Activated CD4-positive, alpha-beta memory T cell treated with anti-CD3 and anti-CD28 coated beads, Interleukin-2, amount 10 ng/mL, durations not matched to agents 7 days and 5 days (primary cell): ENCODE data around the gene CERS4. TPM values are rescaled to one million over a fixed set of nuclear protein-coding genes. Genes with fewer than 3 reads are reported as not detected.
A peak's percentile ranks its signal among the peaks of the same experiment; 100 is the strongest.
"Not testable (repeated sequence)": the region's sequence is repeated elsewhere in the genome, so short reads cannot be mapped to it uniquely, and the experiment has no call there.

Experiments used
- CTCF ChIA-PET: fragments of 350-600 bp; sonication (Branson Sonifier 250); formaldehyde crosslinking; loops from one replicate; lab custom pipeline; 2021; ENCODE audit warnings: antibody characterized with exemption, inconsistent platforms; lab: Charles Lee
- POLR2A ChIA-PET: fragments of 350-600 bp; sonication (Branson Sonifier 250); formaldehyde crosslinking; loops from one replicate; lab custom pipeline; 2021; ENCODE audit warnings: antibody characterized with exemption; lab: Charles Lee
- DNase-seq: peaks from one replicate; pipeline ENCODE4 v3.0.0-alpha.2; 2020
- H3K27ac Mint-ChIP-seq: one replicate; pipeline ENCODE4 v1.8.0; 2021; ENCODE audit warnings: mild to moderate bottlenecking, mixed read lengths
- H3K27me3 Mint-ChIP-seq: one replicate; pipeline ENCODE4 v1.8.0; 2021; ENCODE audit warnings: mixed read lengths
- H3K36me3 Mint-ChIP-seq: one replicate; pipeline ENCODE4 v1.8.0; 2021; ENCODE audit warnings: low read depth, mixed read lengths
- H3K4me1 Mint-ChIP-seq: one replicate; pipeline ENCODE4 v1.8.0; 2021; ENCODE audit warnings: mixed read lengths
- H3K4me3 Mint-ChIP-seq: one replicate; pipeline ENCODE4 v1.8.0; 2021; ENCODE audit warnings: mild to moderate bottlenecking, mixed read lengths
- H3K9me3 Mint-ChIP-seq: one replicate; pipeline ENCODE4 v1.8.0; 2021; ENCODE audit warnings: mixed read lengths
- total RNA-seq, 2 experiments: library from RNA; stranded (reverse); gene quantifications; one replicate each; pipeline ENCODE4 v1.2.3, GENCODE V29; 2021

CERS4 gene
- total RNA-seq, 2 experiments from 2014 or later: 23.2 TPM

- ChIA-PET CTCF (no interaction called here), POLR2A (interaction anchor here (4.4 kb wide), 1 partner anchor 11 kb away, joined by 67 read pairs; the partner anchor contains the start of gene CERS4)
- no peak for DNase-seq
- H3K4me1 Mint-ChIP-seq: peaks cover 46% of the 10 kb centered on the region
- H3K4me3 Mint-ChIP-seq: no peak overlapping the region
- H3K27ac Mint-ChIP-seq: peak overlapping the region; percentile 67
- H3K27me3 Mint-ChIP-seq: peaks cover 5% of the 10 kb centered on the region
- H3K36me3 Mint-ChIP-seq: peaks cover 2% of the 10 kb centered on the region
- H3K9me3 Mint-ChIP-seq: no peaks in the 10 kb centered on the region
Observed at GRCh38 chr19:8196271-8196927, 12.8 kb upstream of the CERS4 start.

GRCh38 chr19:8203288-8204120 is 5.7 kb upstream of the CERS4 start:
- H3K27me3 Mint-ChIP-seq: peaks cover 15% of the 10 kb centered on the region
- peaks cover 11% of the 10 kb centered on the region for H3K4me1 Mint-ChIP-seq
- POLR2A ChIA-PET: interaction anchor here (9.8 kb wide), 1 partner anchor 8 kb away, joined by 67 read pairs; no protein-coding TSS in a partner anchor
- H3K27ac Mint-ChIP-seq, H3K36me3 Mint-ChIP-seq, H3K4me3 Mint-ChIP-seq, H3K9me3 Mint-ChIP-seq, DNase-seq: not testable (repeated sequence)
- CTCF ChIA-PET: interaction anchor here (0.6 to 1.0 kb wide), 3 partner anchors 14 to 45 kb away, joined by 3 to 4 read pairs (median 3); no protein-coding TSS in a partner anchor

- ChIA-PET POLR2A (interaction anchor here (9.8 kb wide), 1 partner anchor 10 kb away, joined by 67 read pairs; no protein-coding TSS in a partner anchor), CTCF (no interaction called here)
- Mint-ChIP-seq H3K4me1 (peaks cover 14% of the 10 kb centered on the region), H3K9me3 (no peaks in the 10 kb centered on the region), H3K4me3 (no peak overlapping the region), H3K27me3 (peaks cover 15% of the 10 kb centered on the region), H3K27ac (no peak overlapping the region), H3K36me3 (no peaks in the 10 kb centered on the region)
- DNase-seq: no peak
Observed at GRCh38 chr19:8204961-8205360, 4.2 kb upstream of the CERS4 start.

GRCh38 chr19:8206147-8207087 is 2.8 kb upstream of the CERS4 start:
- no peak overlapping the region for H3K4me3 Mint-ChIP-seq
- peaks cover 9% of the 10 kb centered on the region for H3K27me3 Mint-ChIP-seq
- POLR2A ChIA-PET: interaction anchor here (9.8 kb wide), 1 partner anchor 11 kb away, joined by 67 read pairs; no protein-coding TSS in a partner anchor
- H3K9me3 Mint-ChIP-seq: no peaks in the 10 kb centered on the region
- H3K36me3 Mint-ChIP-seq: no peaks in the 10 kb centered on the region
- CTCF ChIA-PET: no interaction called here
- DNase-seq: no peak
- no peak overlapping the region for H3K27ac Mint-ChIP-seq
- H3K4me1 Mint-ChIP-seq: peaks cover 23% of the 10 kb centered on the region

GRCh38 chr19:8207326-8207725 is 1.8 kb upstream of the CERS4 start:
- not testable (repeated sequence) for H3K9me3 Mint-ChIP-seq, DNase-seq, H3K36me3 Mint-ChIP-seq, H3K27me3 Mint-ChIP-seq, H3K4me3 Mint-ChIP-seq, H3K27ac Mint-ChIP-seq
- peaks cover 30% of the 10 kb centered on the region for H3K4me1 Mint-ChIP-seq
- ChIA-PET CTCF (interaction anchor here (1.1 kb wide), 1 partner anchor 49 kb away, joined by 3 read pairs; no protein-coding TSS in a partner anchor), POLR2A (interaction anchor here (9.8 kb wide), 1 partner anchor 12 kb away, joined by 67 read pairs; no protein-coding TSS in a partner anchor)

- CTCF ChIA-PET: interaction anchor here (1.1 kb wide), 1 partner anchor 50 kb away, joined by 3 read pairs; no protein-coding TSS in a partner anchor
- H3K27me3 Mint-ChIP-seq: peaks cover 3% of the 10 kb centered on the region
- peak overlapping the region; percentile 72 for H3K4me3 Mint-ChIP-seq
- POLR2A ChIA-PET: interaction anchor here (1.3 to 9.8 kb wide), 3 partner anchors 13 to 264 kb away, joined by 5 to 67 read pairs (median 26); no protein-coding TSS in a partner anchor
- peak overlapping the region; percentile 47 for H3K27ac Mint-ChIP-seq
- no peaks in the 10 kb centered on the region for H3K36me3 Mint-ChIP-seq
- no peak for DNase-seq
- no peaks in the 10 kb centered on the region for H3K9me3 Mint-ChIP-seq
- H3K4me1 Mint-ChIP-seq: peaks cover 31% of the 10 kb centered on the region
Observed at GRCh38 chr19:8208119-8208921, 850 bp upstream of the CERS4 start.

- ChIA-PET CTCF (interaction anchor here (1.0 to 1.7 kb wide), 4 partner anchors 15 to 266 kb away, joined by 3 to 5 read pairs (median 4); partner anchors contain the start of gene TIMM44), POLR2A (interaction anchor here (0.7 to 9.8 kb wide), 11 partner anchors 8 to 265 kb away, joined by 3 to 67 read pairs (median 5); partner anchors contain the start of genes MARCHF2, NDUFA7 and RPS28)
- peaks cover 28% of the 10 kb centered on the region for H3K4me1 Mint-ChIP-seq
- peak overlapping the region; percentile 79 for H3K4me3 Mint-ChIP-seq
- no peaks in the 10 kb centered on the region for H3K36me3 Mint-ChIP-seq
- no peaks in the 10 kb centered on the region for H3K9me3 Mint-ChIP-seq
- peaks cover 3% of the 10 kb centered on the region for H3K27me3 Mint-ChIP-seq
- H3K27ac Mint-ChIP-seq: peak overlapping the region; percentile 81
- peak; percentile 80 for DNase-seq
Observed at GRCh38 chr19:8209462-8210378, 550 bp downstream of the CERS4 start.

- H3K4me3 Mint-ChIP-seq: peak overlapping the region; percentile 79
- no peaks in the 10 kb centered on the region for H3K36me3 Mint-ChIP-seq
- H3K9me3 Mint-ChIP-seq: no peaks in the 10 kb centered on the region
- H3K27me3 Mint-ChIP-seq: no peaks in the 10 kb centered on the region
- no peak for DNase-seq
- ChIA-PET CTCF (interaction anchor here (0.6 to 1.7 kb wide), 4 partner anchors 26 to 267 kb away, joined by 4 to 5 read pairs (median 4); partner anchors contain the start of gene TIMM44), POLR2A (interaction anchor here (0.8 to 9.8 kb wide), 6 partner anchors 15 to 149 kb away, joined by 3 to 67 read pairs (median 6); partner anchors contain the start of genes NDUFA7 and RPS28)
- H3K4me1 Mint-ChIP-seq: peaks cover 28% of the 10 kb centered on the region
- peak overlapping the region; percentile 81 for H3K27ac Mint-ChIP-seq
Observed at GRCh38 chr19:8210421-8211101, 1.4 kb downstream of the CERS4 start.

- peaks cover 28% of the 10 kb centered on the region for H3K4me1 Mint-ChIP-seq
- H3K27ac Mint-ChIP-seq: no peak overlapping the region
- H3K36me3 Mint-ChIP-seq: no peaks in the 10 kb centered on the region
- DNase-seq: no peak
- H3K27me3 Mint-ChIP-seq: no peaks in the 10 kb centered on the region
- ChIA-PET CTCF (no interaction called here), POLR2A (interaction anchor here (9.8 kb wide), 1 partner anchor 17 kb away, joined by 67 read pairs; no protein-coding TSS in a partner anchor)
- H3K4me3 Mint-ChIP-seq: no peak overlapping the region
- H3K9me3 Mint-ChIP-seq: no peaks in the 10 kb centered on the region
Observed at GRCh38 chr19:8212212-8212611, 3.0 kb downstream of the CERS4 start.

GRCh38 chr19:8212916-8213315 is 3.7 kb downstream of the CERS4 start:
- no peak for DNase-seq
- no peaks in the 10 kb centered on the region for H3K27me3 Mint-ChIP-seq
- ChIA-PET CTCF (no interaction called here), POLR2A (no interaction called here)
- H3K9me3 Mint-ChIP-seq: no peaks in the 10 kb centered on the region
- peaks cover 28% of the 10 kb centered on the region for H3K4me1 Mint-ChIP-seq
- no peak overlapping the region for H3K27ac Mint-ChIP-seq
- H3K4me3 Mint-ChIP-seq: no peak overlapping the region
- no peaks in the 10 kb centered on the region for H3K36me3 Mint-ChIP-seq
